NCI-H510A treated with DMSO at 0.1 percent for 48 hours (cell line): ENCODE measurements around the gene PCDH9.

Experiments
- DNase-seq: peaks from one replicate; lab custom pipeline; 2025; lab: John Stamatoyannopoulos, UW

PCDH9 gene

DNA sequence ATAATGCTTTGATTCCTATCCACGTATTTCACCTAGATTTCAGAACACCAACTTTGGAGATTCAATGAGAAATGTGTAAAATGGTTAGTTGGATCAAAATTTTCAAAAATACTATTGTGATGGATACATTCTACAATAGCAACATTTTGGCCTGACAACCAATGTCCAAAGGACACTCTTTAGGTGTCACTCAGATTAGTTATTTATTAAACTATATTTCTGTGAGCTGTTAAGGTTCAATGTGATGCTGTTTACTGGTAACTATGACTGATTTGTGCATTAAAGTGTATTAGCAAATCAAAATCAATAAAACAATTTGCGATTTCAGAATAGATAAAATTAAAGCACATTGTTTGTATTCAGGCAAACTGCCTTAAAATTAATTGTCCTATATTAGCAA is 149.8 kb downstream of the PCDH9 start:
- DNase-seq, result no peak

DNA sequence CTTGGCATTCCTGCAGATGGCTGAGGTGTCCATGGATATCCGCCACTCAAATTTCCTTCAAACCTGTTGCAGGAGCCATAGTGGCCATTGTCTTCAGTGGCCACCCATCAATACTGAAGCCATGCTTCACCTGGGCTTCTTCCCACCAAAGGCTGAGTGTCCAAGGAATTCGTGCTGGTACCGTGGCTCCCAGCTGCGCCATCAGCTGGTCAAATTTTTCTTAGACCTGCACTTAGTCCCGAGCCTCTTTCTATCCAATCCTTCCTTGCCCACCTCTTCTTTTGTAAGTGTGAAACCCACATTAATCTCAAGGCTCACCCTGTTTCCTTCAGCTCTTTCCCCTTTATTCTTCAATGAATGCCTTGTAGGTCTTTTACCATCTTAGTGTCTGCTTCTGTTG is 152.1 kb downstream of the PCDH9 start:
- no peak for DNase-seq

DNA sequence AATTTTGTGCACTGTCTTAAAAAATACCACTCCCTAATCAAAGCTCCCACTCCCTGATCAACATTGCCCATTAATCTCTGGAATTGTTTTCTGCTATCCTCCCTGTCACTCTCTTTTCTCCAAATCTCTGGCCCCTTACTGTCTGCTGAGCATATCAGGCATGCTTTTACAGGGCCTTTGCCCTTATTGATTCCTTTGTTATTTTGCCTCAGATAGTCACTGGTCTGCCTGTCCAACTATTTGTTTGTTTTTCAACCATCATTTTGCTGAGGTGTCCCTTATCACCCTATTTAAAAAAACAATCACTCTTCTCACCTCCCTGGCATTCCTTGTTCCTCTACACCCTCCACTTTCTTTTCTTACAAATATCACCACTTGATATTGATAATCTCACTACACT is 153.0 kb downstream of the PCDH9 start:
- DNase-seq, result no peak

DNA sequence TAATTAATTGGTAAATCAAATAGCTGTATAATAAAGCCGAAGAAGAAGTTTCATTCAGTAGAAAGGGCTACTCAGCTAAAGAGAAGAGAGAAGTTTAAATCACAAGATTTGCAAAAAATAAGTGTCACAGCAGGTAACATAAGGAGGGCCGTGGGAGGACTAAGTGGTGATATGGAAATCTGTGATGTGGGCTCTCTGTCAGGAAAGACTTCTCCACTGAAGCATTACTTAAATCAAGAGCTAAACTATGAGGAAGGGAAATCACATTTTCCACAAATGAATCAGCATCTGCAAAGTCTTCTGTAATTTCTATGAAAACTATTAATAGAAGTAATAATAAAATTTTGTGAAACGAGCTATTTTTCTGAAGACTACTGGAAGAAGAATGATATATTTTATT is 153.8 kb downstream of the PCDH9 start:
- DNase-seq, result no peak

DNA sequence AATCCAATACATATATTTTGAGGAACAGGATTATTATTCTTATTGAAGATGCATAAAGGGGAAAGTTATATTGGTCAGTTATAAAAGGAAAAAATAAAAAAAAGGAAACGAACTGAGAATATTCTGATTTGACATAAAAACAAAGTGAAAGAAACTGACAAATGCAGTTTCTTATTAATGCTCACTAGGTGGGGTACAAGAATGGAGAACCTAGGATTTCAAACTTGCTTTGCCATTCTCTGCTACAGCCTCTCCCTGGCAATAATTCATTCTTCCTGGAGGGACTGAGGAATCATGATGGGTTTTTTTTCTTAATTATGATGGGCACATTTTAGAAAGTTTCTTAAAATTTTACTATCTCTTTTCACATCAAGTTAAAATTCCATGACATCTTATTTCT is 154.9 kb downstream of the PCDH9 start:
- no peak for DNase-seq

DNA sequence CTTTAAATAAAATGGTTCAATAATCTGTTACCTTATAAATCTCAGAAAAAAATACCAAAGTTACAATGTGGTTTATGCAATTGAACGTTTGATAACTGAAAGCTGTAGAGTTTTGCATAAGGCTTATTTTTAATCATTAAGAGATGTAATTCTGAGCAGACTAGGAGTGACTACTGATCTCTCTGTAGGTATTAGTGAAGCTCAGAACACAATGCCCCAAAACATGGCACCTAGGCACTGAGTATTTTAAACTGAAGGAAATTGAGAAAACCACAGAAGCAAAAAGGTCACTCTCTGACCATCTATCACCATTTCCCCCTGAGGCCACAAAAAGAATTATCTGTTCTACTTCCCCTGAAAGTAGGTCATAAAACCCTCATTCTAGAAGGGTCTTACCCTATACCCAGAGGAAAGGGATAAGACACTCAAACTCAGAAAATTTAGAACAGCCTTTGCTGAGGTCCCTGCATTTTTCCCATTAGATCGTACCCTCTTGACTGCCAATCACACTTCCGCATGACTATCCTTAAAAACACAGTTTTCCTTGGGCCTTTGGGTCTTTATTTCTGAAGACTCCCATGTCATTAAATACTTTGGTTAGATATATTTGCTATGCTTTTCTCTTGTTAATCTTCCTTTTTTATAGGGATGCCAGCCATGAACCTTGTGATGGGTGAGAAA is 158.1 kb downstream of the PCDH9 start:
- DNase-seq, result no peak

DNA sequence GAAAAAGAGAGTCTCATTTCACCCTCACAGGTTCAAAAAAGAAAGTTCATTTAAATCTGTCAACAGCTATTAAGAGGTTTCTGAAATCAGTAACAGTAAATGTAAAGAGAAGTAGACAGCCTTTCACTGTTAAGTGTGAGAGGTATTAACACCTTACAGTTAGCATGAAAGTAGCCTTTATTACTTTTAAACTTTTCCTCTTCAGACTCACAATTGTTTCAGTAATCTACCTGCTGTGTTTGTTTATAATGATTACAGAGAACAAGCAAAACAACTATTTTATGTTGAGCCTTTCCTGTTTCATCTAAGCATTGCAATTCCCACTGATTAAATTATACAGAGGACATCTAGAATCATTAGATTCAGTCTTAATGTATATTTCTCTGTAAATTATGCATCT is 159.8 kb downstream of the PCDH9 start:
- DNase-seq, result no peak

DNA sequence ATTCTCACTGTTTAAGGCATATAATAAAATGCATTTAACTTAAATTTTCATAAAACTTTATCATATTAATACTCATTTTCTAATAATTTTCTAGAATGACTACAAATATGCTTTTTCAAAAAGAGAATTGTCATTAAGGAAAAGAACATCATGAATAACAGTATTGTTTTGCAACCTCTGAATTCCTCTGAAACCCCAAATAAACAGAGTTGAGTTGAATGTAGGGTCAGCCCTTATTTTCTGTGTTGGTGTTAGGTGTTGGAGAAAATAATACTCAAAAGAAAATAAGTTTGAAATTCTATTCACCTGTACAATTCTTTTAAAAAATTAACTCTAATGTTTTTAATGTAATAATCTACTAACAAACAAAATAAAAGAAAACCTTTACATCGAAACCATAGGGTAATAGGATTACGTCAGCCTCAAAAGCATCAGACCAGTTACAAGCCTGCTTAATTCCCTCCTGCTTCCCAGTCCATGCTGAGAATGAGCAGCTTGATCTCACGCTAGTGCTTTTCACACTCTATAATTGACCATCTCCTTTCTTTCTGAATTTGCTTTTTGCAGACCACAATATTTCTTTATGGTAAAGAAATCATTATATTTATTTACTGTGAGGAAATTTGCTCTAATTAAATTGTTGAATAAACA is 160.9 kb downstream of the PCDH9 start:
- no peak for DNase-seq

DNA sequence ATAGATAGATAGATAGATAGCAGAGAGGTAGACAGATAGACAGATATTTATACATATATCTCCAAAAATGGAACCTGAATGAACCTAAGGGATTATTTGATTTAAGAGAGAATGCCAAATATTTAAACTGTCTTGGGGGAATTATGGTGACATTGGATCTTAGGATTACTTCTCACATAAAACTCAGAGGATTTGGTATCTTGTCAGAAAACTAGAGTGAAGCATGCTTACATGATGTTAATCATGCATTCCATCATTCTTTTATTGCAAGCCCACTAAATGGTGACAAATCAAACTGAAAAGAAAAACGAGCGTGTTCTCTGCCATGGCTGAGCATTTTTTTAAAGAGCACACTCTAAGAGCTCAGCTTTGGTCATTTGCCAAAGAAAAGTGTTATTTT is 165.2 kb downstream of the PCDH9 start:
- no peak for DNase-seq

DNA sequence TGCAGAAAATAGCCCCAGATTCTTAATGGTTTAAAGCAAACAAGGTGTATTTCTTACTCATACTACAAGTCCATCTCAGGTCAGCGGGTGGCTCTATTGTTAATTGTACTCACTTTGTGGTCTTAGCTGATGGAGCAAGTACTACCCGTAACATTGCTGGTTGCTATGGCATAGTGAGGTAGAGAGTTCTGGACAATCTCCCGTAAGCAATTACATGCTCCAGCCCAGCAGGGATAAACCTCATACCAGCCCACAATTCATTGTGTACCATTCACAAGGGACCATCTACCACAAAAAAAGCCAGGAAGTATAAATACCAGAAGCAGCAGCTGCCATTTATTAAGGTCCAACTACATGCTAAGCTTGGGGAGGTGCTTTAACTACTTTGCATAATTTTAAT is 167.1 kb downstream of the PCDH9 start:
- no peak for DNase-seq

DNA sequence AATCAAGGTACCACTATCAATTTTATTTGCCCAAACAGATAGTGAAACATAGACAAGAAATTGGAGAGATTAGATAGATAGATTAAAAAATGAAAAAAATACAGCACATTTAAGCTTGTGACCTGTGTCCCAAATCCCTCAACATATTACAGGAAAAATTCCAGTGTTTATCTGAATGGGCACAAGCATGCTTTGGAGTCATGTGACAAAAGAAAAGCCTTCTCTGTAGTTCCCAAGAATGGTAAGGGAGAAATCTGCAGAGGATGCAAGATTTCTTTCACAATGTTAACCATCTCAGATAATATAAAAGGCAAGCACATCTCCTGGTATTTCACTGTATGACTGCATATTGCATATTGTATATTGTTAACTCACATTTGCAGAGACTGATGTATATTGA is 168.0 kb downstream of the PCDH9 start:
- no peak for DNase-seq

DNA sequence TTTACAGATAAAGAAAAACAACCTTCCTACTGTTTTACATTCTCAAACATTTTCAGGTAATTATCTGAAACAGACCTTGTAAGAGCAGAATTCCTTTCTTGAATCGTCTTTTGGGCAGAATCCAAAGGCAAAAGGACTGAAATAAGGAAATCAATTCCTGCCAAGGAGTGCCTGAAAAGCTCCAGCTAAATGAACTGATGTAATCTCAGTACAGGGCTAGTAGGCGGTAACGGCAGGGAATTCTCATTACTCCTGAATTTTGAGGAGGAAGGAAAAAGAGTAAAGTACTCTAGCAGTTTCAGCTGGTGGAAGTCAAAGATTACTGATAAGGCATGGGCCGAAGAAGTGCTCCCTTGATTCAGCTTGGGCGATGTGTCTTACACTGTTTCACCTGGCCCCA is 168.4 kb downstream of the PCDH9 start:
- DNase-seq, result no peak

DNA sequence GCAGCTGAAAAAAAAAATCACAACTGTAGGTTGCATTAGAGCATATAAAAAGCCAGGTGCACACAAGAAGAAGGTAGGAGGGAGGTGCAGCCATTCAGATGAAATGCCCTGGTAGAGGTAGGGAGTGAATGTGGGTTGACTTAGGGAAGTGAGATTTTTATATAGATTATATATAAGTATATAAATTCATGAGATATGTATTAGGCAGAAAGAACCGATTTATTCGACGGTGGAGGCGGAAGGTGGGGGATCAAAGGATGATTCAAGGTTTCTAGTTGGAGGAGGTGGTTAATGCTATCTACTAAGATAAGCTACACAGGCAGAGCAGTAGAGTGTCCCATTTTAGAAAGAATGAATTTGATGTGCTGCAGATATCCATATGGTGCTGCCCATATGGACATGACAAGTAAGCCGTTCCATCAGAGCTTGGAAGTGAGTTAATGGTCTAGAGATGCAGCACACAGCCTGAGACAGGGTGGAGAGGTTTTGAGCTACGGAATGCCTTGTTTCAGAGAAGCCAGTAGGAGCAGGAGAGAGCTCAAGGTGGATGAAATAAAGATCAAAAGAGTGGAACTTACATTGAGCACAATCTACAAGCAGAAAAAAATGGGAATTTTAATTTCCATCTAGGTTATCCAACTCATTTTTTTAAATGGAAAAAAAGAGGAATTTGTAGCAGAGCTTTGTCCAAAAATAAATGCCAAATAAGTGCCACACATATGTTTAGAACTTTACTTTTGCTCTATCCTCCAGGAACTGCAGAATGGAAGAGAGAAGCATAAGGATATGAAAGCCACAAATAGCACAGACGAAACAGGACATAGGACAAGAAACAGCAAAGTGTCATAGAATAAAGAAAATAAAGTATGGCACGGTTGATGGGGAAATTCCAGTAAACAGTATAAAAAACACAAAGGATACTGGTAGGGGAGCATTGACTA is 177.3 kb downstream of the PCDH9 start:
- no peak for DNase-seq

DNA sequence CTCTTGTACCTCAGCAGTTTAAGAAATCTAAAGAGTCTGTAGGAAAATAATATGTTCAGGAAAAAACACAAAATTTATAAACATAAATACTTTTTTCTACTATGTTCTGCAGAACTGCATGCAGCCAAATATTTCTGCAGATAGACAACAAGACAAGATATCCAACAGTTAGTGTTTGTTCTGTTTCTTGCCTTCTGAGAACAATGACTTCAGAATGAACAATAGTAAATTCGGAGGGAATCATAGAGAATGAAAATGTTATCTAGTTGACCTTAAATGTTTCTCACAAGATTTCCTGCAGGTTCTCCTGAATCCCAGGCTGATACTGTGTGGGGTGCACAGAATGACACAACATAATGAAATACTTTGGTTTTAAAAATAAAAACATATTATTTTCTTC is 180.4 kb downstream of the PCDH9 start:
- no peak for DNase-seq

DNA sequence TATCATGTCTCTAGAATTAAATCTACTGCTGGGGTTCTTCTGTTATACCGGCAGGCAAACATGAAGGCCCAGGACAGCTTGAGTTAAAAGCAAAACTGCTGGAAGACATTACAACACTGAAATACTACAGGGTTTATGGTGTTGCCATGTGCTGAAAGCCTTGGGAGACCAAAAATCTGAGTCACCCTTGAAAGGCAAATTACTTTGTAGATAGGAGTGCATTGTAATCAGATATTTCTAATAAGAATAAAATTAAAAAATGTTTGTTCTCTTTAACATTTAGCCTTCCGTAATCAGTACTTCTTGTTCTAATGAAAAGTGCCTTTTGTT is 181.3 kb downstream of the PCDH9 start:
- no peak for DNase-seq

DNA sequence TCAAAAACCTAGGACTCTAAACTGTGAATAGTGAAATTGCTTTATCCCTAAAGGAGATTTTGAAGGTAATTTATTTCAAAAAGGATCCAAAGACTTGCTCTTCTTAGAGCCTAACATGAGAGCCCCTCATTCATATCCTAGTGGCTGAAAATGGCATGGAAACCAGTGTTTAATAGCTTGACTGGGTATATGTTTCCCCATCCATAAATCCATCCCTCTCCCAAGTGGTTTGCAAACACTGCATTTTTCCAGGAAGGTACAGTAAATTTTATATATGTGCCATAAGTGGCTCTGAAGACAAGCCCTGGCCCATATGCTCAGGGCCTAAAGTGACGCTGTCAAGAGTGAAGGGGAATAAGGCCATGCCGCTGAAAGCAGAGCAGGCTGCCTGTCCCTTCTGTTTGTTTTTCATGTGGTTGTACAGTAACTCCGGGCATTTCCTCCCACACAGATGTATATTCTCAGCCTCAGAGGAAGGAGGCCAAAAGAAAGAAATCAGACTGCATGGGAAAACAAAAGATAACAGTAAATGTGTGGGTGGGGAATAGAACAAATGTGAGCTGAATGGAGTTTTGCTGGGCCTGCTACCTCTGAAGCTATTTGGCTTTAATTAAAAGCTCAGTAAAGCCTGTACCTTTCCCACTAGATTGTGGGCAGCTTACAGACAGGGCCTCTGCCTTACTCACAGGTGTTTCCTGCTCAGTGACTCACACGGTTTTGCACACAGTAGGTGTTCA is 181.9 kb downstream of the PCDH9 start:
- DNase-seq, result peak; percentile 24

DNA sequence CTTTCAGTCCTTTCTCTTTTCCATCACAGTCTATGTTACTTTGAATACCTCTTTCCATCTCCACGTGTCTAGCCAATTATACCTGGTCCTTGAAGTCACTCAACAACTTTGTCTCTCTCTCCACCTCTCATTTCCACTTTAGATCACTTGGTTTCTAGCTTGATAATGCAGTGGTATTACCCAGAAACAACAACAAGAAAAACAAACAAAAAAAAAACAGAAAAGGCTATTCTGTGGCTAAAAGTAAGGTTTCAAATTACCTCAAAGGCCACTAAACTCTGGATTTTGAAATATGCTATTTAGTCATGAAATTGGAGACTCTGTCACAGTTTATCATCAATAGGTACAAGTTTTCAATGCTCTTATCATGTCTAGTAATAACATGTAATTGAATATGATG is 184.8 kb downstream of the PCDH9 start:
- no peak for DNase-seq

DNA sequence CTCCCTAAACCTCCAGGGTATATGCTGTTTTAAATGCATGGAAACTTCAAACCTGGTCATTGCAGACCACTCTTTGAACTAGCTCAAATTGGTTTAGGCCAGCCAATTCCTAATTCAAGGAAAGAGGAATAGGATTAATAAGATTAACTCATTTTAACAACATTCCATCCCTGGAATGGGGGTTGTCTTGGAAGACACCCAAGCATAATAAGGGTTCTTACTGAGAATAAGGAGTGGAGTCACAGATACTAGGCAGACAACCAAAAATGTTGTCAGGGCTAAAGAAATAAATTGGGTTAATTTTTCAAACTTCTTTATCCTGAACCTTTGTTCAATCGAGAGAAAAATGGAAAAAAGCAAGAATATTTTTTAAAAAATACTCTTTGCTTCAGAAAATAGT is 186.2 kb downstream of the PCDH9 start:
- no peak for DNase-seq

DNA sequence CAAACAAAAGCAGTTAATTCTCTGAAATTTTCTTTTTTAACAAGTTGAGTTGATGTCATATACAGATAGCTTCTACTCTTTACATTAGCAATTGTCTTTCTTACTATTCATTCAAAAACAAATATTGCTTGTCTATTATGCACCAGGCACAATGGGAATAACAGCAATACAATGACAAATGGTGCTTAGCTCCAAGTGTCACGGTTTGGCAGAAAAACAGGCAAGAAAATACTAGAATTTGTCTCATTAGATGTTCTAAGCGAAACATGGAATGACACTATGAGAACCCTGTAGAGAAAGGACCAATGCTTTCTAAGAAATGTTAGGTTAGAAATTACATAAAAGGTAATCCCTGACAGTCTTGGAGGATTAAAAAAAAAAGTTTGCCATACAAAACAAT is 187.6 kb downstream of the PCDH9 start:
- DNase-seq, result no peak

DNA sequence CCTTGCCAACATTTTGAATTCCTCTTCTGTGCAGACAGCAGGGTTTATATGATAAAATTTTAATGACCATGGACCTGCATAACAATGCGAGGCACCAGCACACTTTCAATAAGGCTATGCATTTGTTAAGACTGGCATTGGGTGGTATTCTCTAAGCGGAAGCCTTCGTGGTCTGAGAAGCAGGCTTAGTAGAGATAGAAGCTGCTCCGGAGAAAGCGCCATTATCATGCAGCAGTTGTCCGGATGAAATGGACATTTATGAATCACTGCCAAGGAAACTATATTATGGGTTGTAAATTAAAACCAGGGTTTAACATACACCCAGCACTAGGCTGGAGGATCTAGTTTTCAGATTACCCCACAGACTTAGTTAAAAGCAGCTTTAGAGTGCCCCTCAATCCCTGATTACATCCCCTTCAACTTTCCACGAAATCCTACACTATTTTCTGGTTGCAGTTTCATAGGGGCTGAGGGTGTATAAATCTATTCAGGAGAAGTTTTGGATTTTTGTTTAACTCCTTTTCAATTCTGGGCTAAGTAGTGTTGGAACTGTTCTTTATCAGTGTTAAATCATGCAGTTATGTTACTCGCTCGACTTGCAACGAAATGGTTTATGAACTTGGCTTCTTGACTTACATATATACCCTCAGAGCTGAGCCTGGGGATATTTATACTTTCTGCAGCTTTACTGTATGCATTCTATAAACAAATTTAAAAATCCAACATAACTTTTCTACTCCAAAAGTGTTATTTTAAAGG is 193.3 kb downstream of the PCDH9 start:
- DNase-seq, result no peak

DNA sequence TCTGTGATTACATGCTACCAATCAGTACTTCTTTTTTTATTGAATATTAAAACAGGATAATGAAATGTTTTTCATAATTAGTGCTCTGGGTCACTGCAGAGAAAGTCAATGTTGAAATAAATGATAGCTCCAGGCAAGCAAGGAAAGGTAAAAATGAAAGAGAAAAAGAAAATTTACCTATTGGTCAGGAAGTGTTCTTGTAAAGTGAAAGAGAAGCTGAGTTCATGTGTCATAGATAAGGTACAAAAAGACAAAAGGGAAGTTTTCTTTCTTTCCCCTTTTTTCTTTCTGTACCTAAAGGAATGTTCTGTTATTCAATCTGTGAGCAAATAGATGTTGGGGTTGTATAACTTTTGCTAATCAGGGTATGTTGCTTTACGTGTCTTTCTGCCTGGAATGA is 197.0 kb downstream of the PCDH9 start:
- DNase-seq, result no peak
